Measurements from ENCODE around the gene DNAL4.

DNA sequence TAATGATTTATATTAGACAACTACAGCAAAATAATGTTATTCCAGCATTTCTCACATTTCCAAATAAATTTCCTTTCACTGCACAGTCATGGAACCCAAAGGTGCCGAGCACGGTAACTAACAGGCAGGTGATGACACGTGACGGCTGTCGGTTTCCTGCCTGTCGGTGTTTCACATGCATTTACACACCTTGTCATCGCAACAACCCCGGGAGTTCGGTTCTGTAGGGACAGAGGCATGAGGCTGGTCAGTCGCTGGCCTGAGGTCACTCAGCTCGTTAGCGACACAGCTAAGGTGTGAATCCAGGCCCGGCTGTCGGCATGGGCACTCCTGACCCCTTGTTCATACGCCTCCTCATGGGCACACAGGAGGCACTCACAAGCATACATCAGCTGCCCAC lies 9.9 kb downstream of the DNAL4 start:
- TF ChIP-seq CHD1 (IDR thresholded peaks at IDR 0.05; ENCODE audit: low read depth, low read length) (no peak), POLR2A (IDR thresholded peaks at IDR 0.05; ENCODE audit: low read depth, low read length) (no peak), USF2 (IDR thresholded peaks at IDR 0.05; ENCODE audit: low read depth, low read length) (no peak)
- TF ChIP-seq, protein P1, sequence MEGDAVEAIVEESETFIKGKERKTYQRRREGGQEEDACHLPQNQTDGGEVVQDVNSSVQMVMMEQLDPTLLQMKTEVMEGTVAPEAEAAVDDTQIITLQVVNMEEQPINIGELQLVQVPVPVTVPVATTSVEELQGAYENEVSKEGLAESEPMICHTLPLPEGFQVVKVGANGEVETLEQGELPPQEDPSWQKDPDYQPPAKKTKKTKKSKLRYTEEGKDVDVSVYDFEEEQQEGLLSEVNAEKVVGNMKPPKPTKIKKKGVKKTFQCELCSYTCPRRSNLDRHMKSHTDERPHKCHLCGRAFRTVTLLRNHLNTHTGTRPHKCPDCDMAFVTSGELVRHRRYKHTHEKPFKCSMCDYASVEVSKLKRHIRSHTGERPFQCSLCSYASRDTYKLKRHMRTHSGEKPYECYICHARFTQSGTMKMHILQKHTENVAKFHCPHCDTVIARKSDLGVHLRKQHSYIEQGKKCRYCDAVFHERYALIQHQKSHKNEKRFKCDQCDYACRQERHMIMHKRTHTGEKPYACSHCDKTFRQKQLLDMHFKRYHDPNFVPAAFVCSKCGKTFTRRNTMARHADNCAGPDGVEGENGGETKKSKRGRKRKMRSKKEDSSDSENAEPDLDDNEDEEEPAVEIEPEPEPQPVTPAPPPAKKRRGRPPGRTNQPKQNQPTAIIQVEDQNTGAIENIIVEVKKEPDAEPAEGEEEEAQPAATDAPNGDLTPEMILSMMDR (conservative IDR thresholded peaks at IDR 0.05; ENCODE audit: low read depth, low read length), result no peak
